Effector memory CD4-positive, alpha-beta T cell (primary cell): Measurements from ENCODE around the gene OMA1.
"Not testable (repeated sequence)": the region's sequence is repeated elsewhere in the genome, so short reads cannot be mapped to it uniquely, and the experiment has no call there.

ENCODE experiments used
- DNase-seq, 3 donors: peaks; one replicate each; pipeline ENCODE4 v3.0.0-alpha.2; 2020
- H3K27ac ChIP-seq: 2 replicates; pipeline ENCODE4 v1.7.0; 2013; ENCODE audit warnings: mild to moderate bottlenecking, low read length, moderate library complexity; ENCODE audit not compliant: insufficient read depth, poor library complexity, severe bottlenecking
- H3K27me3 ChIP-seq: replicated peaks from 2 replicates; pipeline ENCODE4 v1.7.0; 2013; ENCODE audit warnings: mild to moderate bottlenecking, low read length; ENCODE audit not compliant: insufficient read depth, control insufficient read depth, poor library complexity, severe bottlenecking
- H3K36me3 ChIP-seq: 2 replicates; pipeline ENCODE4 v1.7.0; 2013; ENCODE audit warnings: mild to moderate bottlenecking, low read length, moderate library complexity; ENCODE audit not compliant: control insufficient read depth, insufficient read depth
- H3K4me1 ChIP-seq: 2 replicates; pipeline ENCODE4 v1.7.0; 2013; ENCODE audit warnings: low read length, mild to moderate bottlenecking; ENCODE audit not compliant: control insufficient read depth, insufficient read depth, poor library complexity, severe bottlenecking
- H3K4me3 ChIP-seq: 2 replicates; pipeline ENCODE4 v1.7.0; 2013; ENCODE audit warnings: low read length, low read depth, mild to moderate bottlenecking; ENCODE audit not compliant: insufficient read depth, poor library complexity, severe bottlenecking
- H3K9me3 ChIP-seq: 2 replicates; pipeline ENCODE4 v1.7.0; 2013; ENCODE audit warnings: mild to moderate bottlenecking, low read length, moderate library complexity; ENCODE audit not compliant: control insufficient read depth

OMA1 gene

GRCh38 chr1:58563715-58564114 lies 17.2 kb upstream of the OMA1 start:
- H3K9me3 ChIP-seq, H3K27me3 ChIP-seq, H3K36me3 ChIP-seq, H3K4me3 ChIP-seq, H3K4me1 ChIP-seq, DNase-seq, H3K27ac ChIP-seq: not testable (repeated sequence)

DNA sequence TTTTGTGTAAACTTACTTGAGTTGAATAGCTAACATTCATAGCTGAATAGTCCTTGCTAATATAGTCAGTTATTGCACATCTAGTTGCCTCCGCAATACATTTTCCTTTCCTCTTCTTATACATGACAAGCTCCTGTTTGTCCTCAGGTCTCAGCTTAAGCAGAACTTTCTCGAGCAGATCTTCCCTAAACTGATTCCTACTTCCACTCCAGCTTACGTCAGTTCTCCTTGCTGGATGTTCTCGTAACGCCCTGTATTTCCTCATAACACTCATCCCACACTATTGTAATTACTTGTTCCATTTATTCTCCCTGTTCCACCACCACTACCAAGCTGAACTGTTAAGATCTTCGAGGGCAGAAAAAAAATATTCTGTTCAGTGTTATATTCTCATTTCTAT lies 15.1 kb upstream of the OMA1 start:
- no peak overlapping the region for H3K4me3 ChIP-seq
- no peak for DNase-seq
- H3K27ac ChIP-seq = no peak overlapping the region
- no peaks in the 10 kb centered on the region for H3K4me1 ChIP-seq
- H3K9me3 ChIP-seq = no peaks in the 10 kb centered on the region
- H3K27me3 ChIP-seq = peaks cover 3% of the 10 kb centered on the region
- no peaks in the 10 kb centered on the region for H3K36me3 ChIP-seq

DNA sequence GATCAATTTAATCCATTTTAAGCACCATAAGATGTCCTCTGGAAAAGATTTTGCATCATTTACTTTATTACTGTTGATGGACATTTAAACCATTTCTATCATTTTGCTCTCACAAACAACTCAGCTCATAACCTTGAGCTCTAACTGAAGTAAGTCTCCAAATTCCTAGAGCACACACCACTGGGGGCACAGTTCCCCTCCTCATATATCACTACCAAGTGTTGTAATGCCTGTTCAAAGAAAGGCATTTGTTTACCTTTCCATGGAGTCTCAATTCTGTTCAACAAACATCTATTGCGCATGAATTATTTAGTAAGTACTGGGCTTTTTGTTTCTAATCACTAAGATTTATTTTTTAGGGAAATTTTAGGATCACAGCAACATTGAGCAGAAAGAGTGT lies 8.9 kb upstream of the OMA1 start:
- no peaks in the 10 kb centered on the region for H3K27me3 ChIP-seq
- H3K9me3 ChIP-seq = no peaks in the 10 kb centered on the region
- no peaks in the 10 kb centered on the region for H3K36me3 ChIP-seq
- no peaks in the 10 kb centered on the region for H3K4me1 ChIP-seq
- no peak overlapping the region for H3K27ac ChIP-seq
- H3K4me3 ChIP-seq = no peak overlapping the region
- no peak for DNase-seq

DNA sequence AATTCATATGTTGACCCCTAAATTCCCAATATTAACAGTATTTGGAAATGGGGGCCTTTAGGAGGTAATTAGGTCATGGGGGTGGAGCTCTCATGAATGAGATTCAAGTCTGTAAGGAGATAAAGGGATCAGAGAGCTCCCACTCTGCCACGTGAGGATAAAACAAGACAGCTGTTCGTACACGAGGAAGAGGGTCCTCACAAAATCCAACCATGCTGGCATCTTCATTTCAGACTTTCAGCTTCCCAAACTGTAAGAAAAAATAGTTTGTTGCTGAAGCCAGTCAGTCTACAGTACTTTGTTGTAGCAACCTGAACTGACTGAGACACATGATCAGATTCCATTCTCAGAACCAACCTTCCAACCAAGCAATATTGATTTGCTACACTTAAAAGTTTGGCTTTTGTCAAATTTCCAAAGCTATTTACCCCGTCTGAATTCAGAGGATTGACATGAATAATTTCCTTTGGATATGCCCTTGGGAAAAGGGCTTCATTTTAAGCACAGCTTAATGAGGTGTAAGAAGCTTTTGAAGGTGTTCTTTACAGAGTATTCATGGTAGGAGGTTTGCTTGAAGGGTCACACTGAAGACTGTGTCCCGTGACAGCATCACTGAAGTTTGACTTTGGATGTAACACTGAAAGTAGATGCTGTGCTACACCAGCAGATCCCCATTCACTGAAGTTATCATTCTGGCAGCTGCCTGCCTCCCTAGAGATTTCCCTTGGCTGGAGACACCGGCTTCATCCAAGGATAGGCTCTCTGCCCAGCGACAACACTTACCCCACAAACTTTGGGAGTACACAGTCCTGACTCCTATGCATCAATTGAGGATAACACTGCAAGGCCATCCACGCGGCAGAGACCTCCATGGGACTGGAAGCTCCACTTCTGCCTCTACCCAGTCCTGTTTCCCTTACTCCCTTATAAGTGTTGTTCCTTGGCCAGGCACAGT lies 4.9 kb upstream of the OMA1 start:
- DNase-seq = no peak
- no peaks in the 10 kb centered on the region for H3K4me1 ChIP-seq
- no peak overlapping the region for H3K4me3 ChIP-seq
- no peak overlapping the region for H3K27ac ChIP-seq
- no peaks in the 10 kb centered on the region for H3K27me3 ChIP-seq
- H3K9me3 ChIP-seq = no peaks in the 10 kb centered on the region
- H3K36me3 ChIP-seq = no peaks in the 10 kb centered on the region

- H3K27ac ChIP-seq, H3K27me3 ChIP-seq, H3K4me1 ChIP-seq, H3K4me3 ChIP-seq, H3K36me3 ChIP-seq, H3K9me3 ChIP-seq, DNase-seq: not testable (repeated sequence)
These were observed 2.8 kb upstream of the OMA1 start for GRCh38 chr1:58549291-58549690.

DNA sequence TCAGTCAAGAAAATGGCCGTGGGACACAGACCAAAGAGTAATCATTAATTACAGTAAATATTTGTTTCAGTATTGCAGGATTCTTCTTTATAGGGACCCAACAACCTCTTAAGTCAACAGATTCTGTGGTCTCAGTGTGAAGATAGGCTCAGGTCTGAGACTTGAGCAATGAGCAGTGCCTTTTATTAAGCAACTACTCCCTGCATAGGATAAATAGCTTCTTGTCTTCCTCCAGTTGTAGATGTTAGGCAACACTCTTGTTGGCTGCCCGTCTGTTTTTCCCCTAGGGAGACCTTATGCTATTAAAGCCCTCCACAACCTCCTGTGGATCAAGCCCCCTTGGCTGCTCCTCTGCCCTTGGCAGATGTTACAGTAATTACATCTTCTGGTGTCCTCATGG lies 1.8 kb upstream of the OMA1 start:
- Histone ChIP-seq H3K36me3 (no peaks in the 10 kb centered on the region), H3K27ac (no peak overlapping the region), H3K4me1 (no peaks in the 10 kb centered on the region)

GRCh38 chr1:58545591-58546519 lies 671 bp downstream of the OMA1 start:
- no peaks in the 10 kb centered on the region for H3K27me3 ChIP-seq
- H3K36me3 ChIP-seq = no peaks in the 10 kb centered on the region
- no peaks in the 10 kb centered on the region for H3K4me1 ChIP-seq
- no peaks in the 10 kb centered on the region for H3K9me3 ChIP-seq
- peak overlapping the region; percentile 74 for H3K4me3 ChIP-seq
- H3K27ac ChIP-seq = peak overlapping the region; percentile 97
- peak; percentile 68 to 76 (median 70) for DNase-seq

More for the DNA sequence above, 1.8 kb upstream of the OMA1 start:
- H3K27me3 ChIP-seq = no peaks in the 10 kb centered on the region
- no peak overlapping the region for H3K4me3 ChIP-seq
- no peaks in the 10 kb centered on the region for H3K9me3 ChIP-seq
- DNase-seq = no peak

DNA sequence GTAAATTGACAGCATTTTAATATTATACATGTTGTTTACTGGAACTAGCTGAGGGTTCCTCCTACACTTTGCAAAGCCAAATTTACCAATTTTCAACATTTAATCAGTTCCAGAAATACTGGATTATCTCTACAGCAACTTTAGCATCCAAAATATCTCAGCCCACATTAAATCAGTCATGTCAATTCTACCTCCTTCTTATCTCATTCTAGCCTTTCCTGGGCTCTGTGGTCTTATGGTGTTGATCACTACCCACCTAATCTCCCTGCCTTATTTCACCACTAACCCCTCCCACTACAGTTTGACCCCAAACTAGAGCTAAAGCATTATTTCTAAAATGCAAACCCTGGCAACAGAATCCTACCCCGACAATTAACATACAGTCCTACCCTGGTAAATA lies 3.3 kb downstream of the OMA1 start:
- H3K27ac ChIP-seq = no peak overlapping the region
- H3K9me3 ChIP-seq = no peaks in the 10 kb centered on the region
- no peaks in the 10 kb centered on the region for H3K4me1 ChIP-seq
- H3K4me3 ChIP-seq = no peak overlapping the region
- no peak for DNase-seq
- no peaks in the 10 kb centered on the region for H3K27me3 ChIP-seq
- H3K36me3 ChIP-seq = peaks cover 4% of the 10 kb centered on the region

DNA sequence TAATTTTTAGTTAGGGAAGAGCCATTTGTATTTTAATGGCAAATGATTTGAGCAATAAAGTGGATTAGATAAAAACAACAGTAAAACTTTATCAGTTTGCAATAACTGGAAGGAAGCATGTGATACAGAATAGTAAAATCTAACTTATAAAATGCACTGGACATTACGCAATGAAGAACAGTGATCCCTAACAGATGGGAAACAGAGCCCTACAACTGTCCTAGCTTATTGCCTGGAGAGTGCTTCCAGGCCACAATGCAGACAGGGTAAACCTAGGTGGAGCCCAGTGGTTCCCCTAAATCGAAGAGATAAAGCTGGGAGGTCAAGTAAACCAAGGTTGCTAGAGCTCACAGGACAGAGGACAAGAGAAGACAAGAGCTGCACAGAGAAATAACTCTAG lies 7.0 kb downstream of the OMA1 start:
- no peak for DNase-seq
- Histone ChIP-seq H3K9me3 (no peaks in the 10 kb centered on the region), H3K4me1 (no peaks in the 10 kb centered on the region), H3K36me3 (peaks cover 7% of the 10 kb centered on the region), H3K27me3 (no peaks in the 10 kb centered on the region), H3K27ac (no peak overlapping the region), H3K4me3 (no peak overlapping the region)

DNA sequence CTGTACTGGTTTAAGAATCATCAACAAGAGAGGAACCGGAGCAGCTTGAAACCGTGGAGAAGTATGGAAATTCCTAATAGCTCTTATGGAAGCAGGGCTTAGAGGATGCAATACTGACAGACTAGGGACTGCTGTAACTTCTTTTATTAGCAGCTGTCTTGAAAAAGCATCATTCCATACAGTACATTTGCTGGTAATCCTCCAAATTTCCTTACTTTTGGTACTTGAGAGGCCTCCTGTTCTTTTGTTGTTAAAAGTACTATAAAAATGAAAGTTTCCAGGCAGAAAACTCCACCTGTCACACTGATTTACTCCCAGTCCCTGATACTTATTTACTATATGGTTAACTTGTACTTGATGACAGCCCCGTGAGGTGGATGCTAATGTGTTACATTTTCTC lies 7.7 kb downstream of the OMA1 start:
- H3K27me3 ChIP-seq = no peaks in the 10 kb centered on the region
- H3K36me3 ChIP-seq = peaks cover 7% of the 10 kb centered on the region
- no peak overlapping the region for H3K4me3 ChIP-seq
- no peak overlapping the region for H3K27ac ChIP-seq
- H3K4me1 ChIP-seq = no peaks in the 10 kb centered on the region
- no peak for DNase-seq
- no peaks in the 10 kb centered on the region for H3K9me3 ChIP-seq
